IMR-90 (cell line): ENCODE data around the gene PPM1H. TPM values are rescaled to one million over a fixed set of nuclear protein-coding genes. Genes with fewer than 3 reads are reported as not detected.

Experiments
- ATAC-seq: fragments of 200-7000 bp; cut with Tn5 transposase; 2 replicates; pipeline ENCODE4 v1.9.1; 2020; ENCODE audit warnings: low read depth, mild to moderate bottlenecking, moderate library complexity
- BruUV-seq: library from RNA; stranded (reverse); fragments of 400-500 nt; replicated peaks from 2 replicates; lab custom pipeline; 2021; lab: Mats Ljungman, UMichigan
- CTCF ChIA-PET: fragments of 300-600 bp; formaldehyde crosslinking; extraction: SDS; loops from one replicate; lab custom pipeline; 2021; ENCODE audit warnings: antibody characterized with exemption; lab: Yijun Ruan, JAX
- POLR2A ChIA-PET: fragments of 300-600 bp; sonication (Branson Sonifier 250); formaldehyde crosslinking; loops from one replicate; lab custom pipeline; 2022; ENCODE audit warnings: antibody characterized with exemption; ENCODE audit not compliant: unreplicated experiment; lab: Charles Lee
- DNase-seq: peaks from one replicate; pipeline ENCODE4 v3.0.0; 2013
- H2AFZ ChIP-seq: replicated peaks from 2 replicates; pipeline ENCODE3; 2013; ENCODE audit warnings: low read length, mild to moderate bottlenecking; ENCODE audit not compliant: poor library complexity
- H2AK5ac ChIP-seq: 2 replicates; pipeline ENCODE4 v1.6.1; 2013; ENCODE audit warnings: low read depth, low read length, inconsistent platforms
- H2AK9ac ChIP-seq: replicated peaks from 2 replicates; pipeline ENCODE3; 2013; ENCODE audit warnings: mild to moderate bottlenecking, low read depth, low read length, moderate library complexity; ENCODE audit not compliant: poor library complexity
- H2BK120ac ChIP-seq: 2 replicates; pipeline ENCODE4 v1.6.1; 2013; ENCODE audit warnings: low read depth, low read length, inconsistent platforms
- H2BK15ac ChIP-seq: 3 replicates; pipeline ENCODE4 v1.6.1; 2013; ENCODE audit warnings: low read depth, low read length, inconsistent platforms
- H2BK20ac ChIP-seq: 2 replicates; pipeline ENCODE4 v1.6.1; 2013; ENCODE audit warnings: low read depth, mild to moderate bottlenecking, inconsistent platforms, low read length, moderate library complexity
- H2BK5ac ChIP-seq: 2 replicates; pipeline ENCODE4 v1.6.1; 2013; ENCODE audit warnings: mild to moderate bottlenecking, low read depth, low read length, inconsistent platforms; ENCODE audit not compliant: poor library complexity, severe bottlenecking
- H3K14ac ChIP-seq: replicated peaks from 2 replicates; pipeline ENCODE4 v1.6.1; 2013; ENCODE audit warnings: low read depth, low read length, inconsistent platforms
- H3K18ac ChIP-seq: 2 replicates; pipeline ENCODE4 v1.6.1; 2013; ENCODE audit warnings: low read depth, low read length, control low read depth
- H3K23ac ChIP-seq: 2 replicates; pipeline ENCODE4 v1.6.1; 2013; ENCODE audit warnings: low read depth, low read length, inconsistent platforms
- H3K27ac ChIP-seq: 2 replicates; pipeline ENCODE4 v1.5.1; 2013; ENCODE audit warnings: mild to moderate bottlenecking, control low read depth, low read length; ENCODE audit not compliant: insufficient read depth
- H3K27me3 ChIP-seq: 2 replicates; pipeline ENCODE4 v1.6.1; 2013; ENCODE audit warnings: low read length; ENCODE audit not compliant: control insufficient read depth, insufficient read depth
- H3K36me3 ChIP-seq: 2 replicates; pipeline ENCODE4 v1.6.1; 2013; ENCODE audit warnings: low read length, mixed read lengths; ENCODE audit not compliant: control insufficient read depth, insufficient read depth
- H3K4ac ChIP-seq: 2 replicates; pipeline ENCODE4 v1.6.1; 2013; ENCODE audit warnings: low read depth, low read length, inconsistent platforms
- H3K4me1 ChIP-seq: 2 replicates; pipeline ENCODE4 v1.6.1; 2013; ENCODE audit warnings: low read length, mixed read lengths; ENCODE audit not compliant: control insufficient read depth, insufficient read depth
- H3K4me2 ChIP-seq: 2 replicates; pipeline ENCODE4 v1.6.1; 2013; ENCODE audit warnings: low read depth, mild to moderate bottlenecking, control low read depth, low read length, moderate library complexity
- H3K4me3 ChIP-seq: 2 replicates; pipeline ENCODE4 v1.5.1; 2013; ENCODE audit warnings: low read depth, mild to moderate bottlenecking, control low read depth, low read length, moderate library complexity; ENCODE audit not compliant: insufficient read depth
- H3K56ac ChIP-seq: 2 replicates; pipeline ENCODE4 v1.6.1; 2013; ENCODE audit warnings: low read length, inconsistent platforms; ENCODE audit not compliant: insufficient read depth; ENCODE audit errors: extremely low read depth
- H3K79me1 ChIP-seq, 2 experiments: 2 replicates each; pipeline ENCODE4 v1.6.1; 2013; ENCODE audit warnings: low read length in 2 of 2, inconsistent platforms in 1 of 2, low read depth in 1 of 2
- H3K9ac ChIP-seq: 2 replicates; pipeline ENCODE4 v1.6.1; 2013; ENCODE audit warnings: low read depth, low read length, control low read depth
- H3K9me1 ChIP-seq: 2 replicates; pipeline ENCODE4 v1.6.1; 2013; ENCODE audit warnings: low read length, inconsistent platforms; ENCODE audit not compliant: insufficient read depth
- H3K9me3 ChIP-seq: 2 replicates; pipeline ENCODE4 v1.6.1; 2013; ENCODE audit warnings: low read length; ENCODE audit not compliant: control insufficient read depth, insufficient read depth
- H4K20me1 ChIP-seq: 2 replicates; pipeline ENCODE4 v1.6.1; 2013; ENCODE audit warnings: low read length, inconsistent platforms; ENCODE audit not compliant: insufficient read depth
- H4K5ac ChIP-seq: 2 replicates; pipeline ENCODE4 v1.6.1; 2013; ENCODE audit warnings: mild to moderate bottlenecking, low read depth, low read length, control low read depth
- H4K8ac ChIP-seq, 2 experiments: 2 replicates each; pipeline ENCODE4 v1.6.1; 2013; ENCODE audit warnings: low read depth in 2 of 2, low read length in 2 of 2, control low read depth in 1 of 2, inconsistent platforms in 1 of 2
- H4K91ac ChIP-seq: 2 replicates; pipeline ENCODE4 v1.6.1; 2013; ENCODE audit warnings: low read depth, low read length, inconsistent platforms; ENCODE audit not compliant: insufficient read depth
- BHLHE40 ChIP-seq: fragments of 150-350 bp; IDR thresholded peaks from 2 replicates; pipeline ENCODE4 v1.6.1; 2016; ENCODE audit warnings: mild to moderate bottlenecking, low read depth, low read length
- CHD1 ChIP-seq: IDR thresholded peaks from 2 replicates; pipeline ENCODE4 v1.6.1; 2012; ENCODE audit warnings: low read depth, low read length, improper control_type of control experiment
- MAZ ChIP-seq: IDR thresholded peaks from 2 replicates; pipeline ENCODE4 v1.6.1; 2012; ENCODE audit warnings: low read depth, mild to moderate bottlenecking, low read length, improper control_type of control experiment, moderate library complexity, borderline replicate concordance
- POLR2A ChIP-seq: IDR thresholded peaks from 2 replicates; pipeline ENCODE4 v1.6.1; 2012; ENCODE audit warnings: mild to moderate bottlenecking, low read depth, low read length
- RCOR1 ChIP-seq: IDR thresholded peaks from 2 replicates; pipeline ENCODE4 v1.6.1; 2012; ENCODE audit warnings: mild to moderate bottlenecking, low read length, improper control_type of control experiment; ENCODE audit not compliant: insufficient replicate concordance
- WGBS, 2 experiments: methylation state at CpG; one replicate each; pipeline versions ENCODE4 v1.1.5 to v1.1.7; 2013; ENCODE audit warnings: missing lambda C conversion rate in 2 of 2; ENCODE audit not compliant: insufficient read length in 1 of 2; ENCODE audit errors: extremely low coverage in 2 of 2; 5-methylcytosine and 5-hydroxymethylcytosine counted together
- dilution Hi-C: fragments of 300-500 bp; cut with HindIII; formaldehyde crosslinking; loops from one replicate; pipeline ENCODE4 v1.14.3; 2018; ENCODE audit warnings: low sequenced_read_pairs; ENCODE audit not compliant: unreplicated experiment
- in situ Hi-C: fragments of 300-500 bp; cut with MboI; formaldehyde crosslinking; loops from 3 replicates; pipeline ENCODE4 v1.14.3; 2019; ENCODE audit warnings: low sequenced_read_pairs, inconsistent platforms, mixed read lengths
- intact Hi-C: fragments of 100-400 bp; cut with micrococcal nuclease; formaldehyde crosslinking; loops from 2 replicates; pipeline ENCODE4 v1.10.0; 2022
- polyA plus RNA-seq, 3 experiments: library from polyadenylated mRNA; depleted of rRNA; stranded (reverse); fragments of >200 nt; gene quantifications; 2 replicates each; pipeline ENCODE4 v1.2.3, GENCODE V29; 2012; ENCODE audit warnings: low replicate concordance in 1 of 3
- total RNA-seq: library from RNA; depleted of rRNA; stranded (reverse); fragments of >200 nt; gene quantifications from 2 replicates; pipeline ENCODE4 v1.2.3, GENCODE V29; 2012

The PPM1H gene
- total and polyA plus RNA-seq, 2 of the 4 experiments (the other 2 are of a cell fraction) = 0.14 to 0.18 TPM

DNA sequence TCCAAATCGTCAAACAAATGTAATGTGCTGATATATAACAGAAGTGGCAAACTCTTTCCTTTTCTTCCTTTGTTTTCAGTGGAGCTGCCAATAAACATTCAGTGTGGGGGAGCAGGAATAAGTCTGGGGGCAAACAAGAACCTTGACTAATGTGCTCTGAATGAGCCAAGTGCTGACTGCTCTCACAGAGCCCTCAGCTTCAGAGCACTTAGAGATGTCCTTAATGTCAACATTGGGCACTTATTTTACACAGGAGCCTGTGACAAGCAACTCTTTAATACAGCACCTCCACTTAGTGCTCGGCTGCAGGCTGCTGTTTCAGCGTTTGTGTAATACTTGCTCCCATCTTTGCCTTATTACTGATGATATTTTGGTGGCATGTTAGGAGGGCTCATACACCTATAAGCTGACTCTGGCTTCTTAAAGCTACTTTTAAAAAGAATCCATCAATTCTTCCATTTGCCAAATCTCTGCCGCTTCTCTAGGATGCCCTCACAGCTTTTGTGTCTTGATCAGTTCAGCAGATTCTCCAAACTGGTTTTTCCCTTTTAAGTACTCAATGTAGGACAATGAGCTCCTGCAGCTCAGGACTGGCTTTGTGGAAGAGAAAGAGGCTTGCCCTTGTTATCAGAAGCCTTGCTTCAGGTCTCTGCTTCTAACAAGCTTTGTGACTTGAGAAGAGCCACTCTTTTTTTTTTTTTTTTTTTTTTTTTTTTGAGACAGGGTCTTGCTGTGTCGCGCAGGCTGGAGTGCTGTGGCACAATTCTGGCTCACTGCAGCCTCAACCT is 261.7 kb downstream of the PPM1H start:
- in situ Hi-C loops (no loop called here), dilution Hi-C loops (no loop called here), intact Hi-C loops (no loop called here)
- no peak overlapping the region for H2AK5ac ChIP-seq
- H2BK20ac ChIP-seq = no peak overlapping the region
- no peak overlapping the region for H3K4ac ChIP-seq
- H4K5ac ChIP-seq = no peak overlapping the region
- H3K9me3 ChIP-seq = peaks cover 8% of the 10 kb centered on the region; the same call in 1 of the 2 replicates
- no peak overlapping the region for H3K27ac ChIP-seq
- BruUV-seq = no TSS peak
- H4K8ac ChIP-seq = no peak overlapping the region
- peaks cover 7% of the 10 kb centered on the region for H3K27me3 ChIP-seq
- ATAC-seq (no peak), DNase-seq (no peak)
- H2BK5ac ChIP-seq = no peak overlapping the region
- no peak overlapping the region for H3K9ac ChIP-seq
- no peak overlapping the region for H3K14ac ChIP-seq
- no peak overlapping the region for H2AK9ac ChIP-seq
- no CpG with 5 or more reads among the region's 6 CpGs for WGBS, 2 experiments
- no peaks in the 10 kb centered on the region for H3K9me1 ChIP-seq
- no peak overlapping the region for H2BK15ac ChIP-seq
- H3K4me3 ChIP-seq = no peak overlapping the region
- TF ChIP-seq MAZ (no peak), RCOR1 (no peak), POLR2A (no peak), CHD1 (no peak), BHLHE40 (no peak)
- no peak overlapping the region for H4K91ac ChIP-seq
- no peaks in the 10 kb centered on the region for H3K4me1 ChIP-seq
- ChIA-PET CTCF (interaction anchor here (0.6 kb wide), 2 partner anchors 42 to 404 kb away, joined by 3 read pairs; no protein-coding TSS in a partner anchor), POLR2A (interaction anchor here (0.7 kb wide), 1 partner anchor 134 kb away, joined by 14 read pairs; no protein-coding TSS in a partner anchor)
- no peak overlapping the region for H3K4me2 ChIP-seq
- no peaks in the 10 kb centered on the region for H3K36me3 ChIP-seq
- no peaks in the 10 kb centered on the region for H3K79me1 ChIP-seq
- no peaks in the 10 kb centered on the region for H4K20me1 ChIP-seq
- H3K56ac ChIP-seq = no peak overlapping the region
- no peak overlapping the region for H2AFZ ChIP-seq
- H3K18ac ChIP-seq = no peak overlapping the region
- no peak overlapping the region for H3K23ac ChIP-seq
- no peak overlapping the region for H2BK120ac ChIP-seq
